ENCODE data around the gene PKDCC.

The PKDCC gene

GRCh38 chr2:42050010-42050702, 2.3 kb downstream of the PKDCC start:
- no peak for DNase-seq

GRCh38 chr2:42050703-42051542, 3.1 kb downstream of the PKDCC start:
- no peak for DNase-seq

GRCh38 chr2:42051543-42052235, 3.9 kb downstream of the PKDCC start:
- DNase-seq, result no peak

DNA sequence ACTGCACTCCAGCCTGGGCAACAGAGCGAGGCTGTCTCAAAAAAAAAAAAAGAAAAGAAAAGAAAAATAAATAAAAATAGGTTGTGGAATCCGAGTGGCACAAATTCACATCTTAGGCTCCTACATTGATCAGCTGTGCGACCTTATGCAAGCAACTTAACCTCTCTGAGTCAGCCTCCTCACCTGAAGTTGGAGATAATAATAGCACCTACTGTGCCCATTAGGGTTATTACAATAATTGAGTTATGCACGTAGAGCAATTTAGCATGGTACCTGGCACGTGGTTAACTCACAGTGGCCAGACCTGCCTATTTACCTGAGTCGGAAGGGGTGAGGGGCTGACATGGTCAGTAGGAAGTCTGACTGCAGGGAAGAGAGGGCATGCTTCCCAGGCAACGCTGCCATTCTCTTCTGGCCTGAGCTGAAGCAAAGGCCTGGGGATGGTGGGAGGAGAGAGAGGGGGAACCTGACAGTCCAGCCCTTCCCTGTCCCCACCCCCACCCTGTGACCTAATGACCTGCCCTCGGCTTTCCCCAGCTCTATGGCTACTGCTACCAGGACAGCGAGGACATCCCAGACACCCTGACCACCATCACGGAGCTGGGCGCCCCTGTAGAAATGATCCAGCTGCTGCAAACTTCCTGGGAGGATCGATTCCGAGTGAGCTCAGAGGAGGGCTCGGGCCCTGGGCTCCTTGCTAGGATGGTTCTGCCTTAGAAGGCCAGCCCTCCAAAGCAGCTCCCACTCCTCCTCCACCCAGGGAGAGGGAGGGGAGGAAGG, 5.1 kb downstream of the PKDCC start:
- DNase-seq, result no peak

- DNase-seq, result no peak
Observed at GRCh38 chr2:42053482-42053790, 5.6 kb downstream of the PKDCC start.

GRCh38 chr2:42053791-42054701, 6.2 kb downstream of the PKDCC start:
- no peak for DNase-seq

DNA sequence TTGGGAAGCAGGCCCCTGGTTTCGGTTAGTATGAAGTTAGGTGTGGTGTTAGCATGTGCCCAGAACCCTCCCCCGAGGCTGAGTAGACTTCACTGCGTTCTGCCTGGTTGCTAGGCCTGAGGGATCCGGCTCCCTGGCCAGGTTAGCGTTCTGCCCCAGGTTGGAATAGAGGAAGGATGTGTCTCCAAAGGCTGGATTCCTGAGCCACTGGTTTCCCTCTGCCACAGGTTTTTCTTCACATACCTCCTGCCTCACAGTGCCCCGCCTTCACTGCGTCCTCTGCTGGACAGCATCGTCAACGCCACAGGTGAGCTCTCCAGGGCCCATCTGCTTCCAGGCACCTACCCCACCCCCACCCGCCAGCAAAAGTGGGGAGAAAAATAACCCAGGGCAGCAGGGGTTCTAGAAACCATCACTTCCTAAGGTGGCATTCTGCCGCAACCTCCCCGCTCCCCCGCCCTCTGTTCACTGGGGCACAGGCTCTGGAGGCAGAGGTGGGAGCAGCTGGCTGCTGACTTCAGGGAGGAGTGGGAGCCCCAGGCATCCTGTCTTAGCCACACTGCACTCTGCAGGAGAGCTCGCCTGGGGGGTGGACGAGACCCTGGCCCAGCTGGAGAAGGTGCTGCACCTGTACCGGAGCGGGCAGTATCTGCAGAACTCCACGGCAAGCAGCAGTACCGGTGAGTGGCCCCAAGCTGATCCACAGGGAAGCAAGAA, 7.1 kb downstream of the PKDCC start:
- no peak for DNase-seq

GRCh38 chr2:42055573-42056514, 8.0 kb downstream of the PKDCC start:
- DNase-seq, result no peak

GRCh38 chr2:42057159-42057901, 9.5 kb downstream of the PKDCC start:
- DNase-seq, result no peak

- no peak for DNase-seq
Observed at GRCh38 chr2:42057902-42058450, 10.2 kb downstream of the PKDCC start.

- no peak for DNase-seq
Observed at GRCh38 chr2:42059261-42059898, 11.6 kb downstream of the PKDCC start.

DNA sequence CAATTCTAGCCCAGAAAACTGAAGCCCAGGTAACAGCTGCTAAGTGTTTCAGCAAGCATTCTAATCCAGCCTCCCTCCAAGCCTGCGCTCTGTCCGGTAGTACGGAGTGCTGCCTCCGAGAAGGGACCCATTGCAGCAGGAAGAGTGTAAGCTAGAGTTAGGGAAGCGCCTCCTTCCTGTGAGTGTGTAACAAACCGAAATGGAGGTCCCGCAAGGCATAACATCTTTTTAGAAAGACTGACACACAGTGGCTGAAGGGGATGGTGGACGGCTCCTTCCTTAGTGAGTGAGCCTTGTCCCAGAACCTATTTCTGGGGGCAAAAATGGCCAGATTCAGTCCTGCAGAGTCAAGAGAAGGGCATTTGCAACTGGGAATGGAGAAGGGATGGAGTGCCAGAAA, 12.2 kb downstream of the PKDCC start:
- DNase-seq, result no peak

DNA sequence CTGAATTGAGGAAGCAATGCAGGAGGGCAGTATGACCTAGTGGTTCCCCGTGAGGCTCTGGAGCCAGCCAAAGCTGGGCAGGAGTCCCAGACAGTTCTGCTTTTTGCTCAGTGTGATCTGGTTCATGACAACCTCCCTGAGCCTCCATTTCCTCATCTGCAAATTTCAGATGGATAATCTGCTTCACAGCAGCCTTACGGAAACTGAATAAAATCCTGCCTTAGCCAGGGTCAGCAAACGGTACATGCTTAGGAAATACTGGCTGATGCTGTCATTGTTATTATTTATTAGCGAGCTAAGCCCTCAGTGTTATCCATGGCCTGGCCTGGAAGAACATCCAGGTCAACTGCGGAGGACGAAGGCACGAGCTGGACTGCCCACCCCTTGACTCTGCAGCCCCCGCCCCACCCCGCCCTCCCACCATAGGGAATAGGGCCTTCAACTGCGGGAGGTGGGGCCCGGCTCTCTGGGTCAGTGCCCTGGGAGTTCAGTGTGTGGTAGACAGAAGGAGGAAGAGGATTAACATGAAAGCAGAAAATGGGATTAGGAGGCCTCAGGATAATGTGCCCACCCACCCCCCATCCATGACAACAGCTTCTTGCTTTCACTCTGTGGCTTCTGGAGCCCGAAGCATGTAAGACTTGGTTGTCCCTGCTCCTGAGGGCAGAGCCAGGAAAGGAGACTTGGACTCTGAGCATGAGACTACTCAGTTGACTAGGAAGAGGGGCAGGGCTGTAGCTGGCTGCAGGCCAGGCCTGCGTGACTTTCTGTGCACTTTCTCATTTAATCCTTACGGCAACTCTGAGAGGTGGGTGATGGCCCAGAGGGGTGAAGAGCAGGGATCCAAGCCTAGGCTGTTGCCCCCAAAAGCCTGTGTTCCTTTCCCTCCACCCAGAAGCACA, 13.1 kb downstream of the PKDCC start:
- DNase-seq, result no peak

GRCh38 chr2:42061839-42062238, 14.0 kb downstream of the PKDCC start:
- DNase-seq, result no peak

- DNase-seq, result no peak
Observed at GRCh38 chr2:42063431-42064171, 15.8 kb downstream of the PKDCC start.

- no peak for DNase-seq
Observed at GRCh38 chr2:42064417-42064942, 16.7 kb downstream of the PKDCC start.
